SHP77 (cell line): ENCODE measurements around the gene HSCB.
"Not testable (repeated sequence)": the region's sequence is repeated elsewhere in the genome, so short reads cannot be mapped to it uniquely, and the experiment has no call there.

ENCODE experiments used
- DNase-seq, 2 experiments: peaks; one replicate each; lab custom pipeline; 2025; lab: John Stamatoyannopoulos, UW

Gene HSCB, protein sequence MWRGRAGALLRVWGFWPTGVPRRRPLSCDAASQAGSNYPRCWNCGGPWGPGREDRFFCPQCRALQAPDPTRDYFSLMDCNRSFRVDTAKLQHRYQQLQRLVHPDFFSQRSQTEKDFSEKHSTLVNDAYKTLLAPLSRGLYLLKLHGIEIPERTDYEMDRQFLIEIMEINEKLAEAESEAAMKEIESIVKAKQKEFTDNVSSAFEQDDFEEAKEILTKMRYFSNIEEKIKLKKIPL

GRCh38 chr22:28741785-28742561, at the start of gene HSCB, which contains the start of gene CHEK2:
TSS of gene HSCB (plus strand) at chr22:28742039. CDS start at chr22:28742096, 57 bp downstream.
TSS of gene CHEK2 (minus strand) at chr22:28741820. CDS start at chr22:28734721, 7,099 bp downstream.
- peak; percentile 98 to 99 for DNase-seq

GRCh38 chr22:28693041-28693760, 48.6 kb upstream of the HSCB start:
- DNase-seq = not testable (repeated sequence)

DNA sequence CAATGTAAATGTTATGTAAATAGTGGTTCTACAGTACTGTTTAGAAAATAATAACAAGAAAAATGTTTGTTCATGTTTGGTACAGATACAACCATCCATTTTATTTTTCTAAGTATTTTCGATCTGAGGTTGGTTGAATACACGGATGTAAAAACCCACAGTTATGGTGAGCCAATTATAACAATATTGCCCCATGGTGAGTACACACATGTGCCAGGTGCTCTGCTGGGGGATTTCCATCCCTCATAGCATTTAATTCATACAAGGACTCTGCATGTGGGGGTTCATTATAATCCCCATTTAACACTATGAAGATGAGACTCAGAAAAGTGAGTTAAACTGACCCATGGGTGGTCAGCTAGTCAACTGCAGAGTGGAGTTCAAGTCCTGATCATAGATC, 38.9 kb upstream of the HSCB start:
- DNase-seq = no peak

GRCh38 chr22:28703436-28703835, 38.4 kb upstream of the HSCB start:
- DNase-seq = no peak

GRCh38 chr22:28706845-28707244, 35.0 kb upstream of the HSCB start:
- no peak for DNase-seq

- DNase-seq = no peak
Observed at GRCh38 chr22:28710107-28710506, 31.7 kb upstream of the HSCB start.

- DNase-seq = no peak
Observed at GRCh38 chr22:28710576-28711191, 31.2 kb upstream of the HSCB start.

GRCh38 chr22:28711341-28711740, 30.5 kb upstream of the HSCB start:
- no peak for DNase-seq

GRCh38 chr22:28711820-28712777, 29.7 kb upstream of the HSCB start:
- no peak for DNase-seq

- no peak for DNase-seq
Observed at GRCh38 chr22:28714043-28714628, 27.7 kb upstream of the HSCB start.

GRCh38 chr22:28715611-28716010, 26.2 kb upstream of the HSCB start:
- no peak for DNase-seq

- DNase-seq = no peak
Observed at GRCh38 chr22:28716686-28717085, 25.2 kb upstream of the HSCB start.

DNA sequence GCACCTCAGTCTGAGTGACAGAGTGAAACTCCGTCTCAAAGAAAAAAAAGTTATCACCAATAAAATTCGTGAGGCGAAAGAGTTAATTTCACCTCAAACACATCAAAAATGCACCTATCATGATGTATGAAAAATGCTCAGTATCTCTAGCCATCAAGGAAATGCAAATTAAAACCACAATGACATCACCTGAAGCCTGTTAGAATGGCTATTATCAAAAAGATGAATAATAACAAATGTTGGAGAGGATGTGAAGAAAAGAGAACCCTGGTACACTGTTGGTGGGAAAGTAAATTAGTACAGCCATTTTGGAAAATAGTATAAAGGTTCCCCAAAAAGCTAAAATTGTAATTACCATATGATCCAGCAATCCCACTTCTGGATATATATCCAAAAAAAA, 23.8 kb upstream of the HSCB start:
- DNase-seq = no peak

GRCh38 chr22:28728002-28728401, 13.8 kb upstream of the HSCB start:
- DNase-seq = no peak

DNA sequence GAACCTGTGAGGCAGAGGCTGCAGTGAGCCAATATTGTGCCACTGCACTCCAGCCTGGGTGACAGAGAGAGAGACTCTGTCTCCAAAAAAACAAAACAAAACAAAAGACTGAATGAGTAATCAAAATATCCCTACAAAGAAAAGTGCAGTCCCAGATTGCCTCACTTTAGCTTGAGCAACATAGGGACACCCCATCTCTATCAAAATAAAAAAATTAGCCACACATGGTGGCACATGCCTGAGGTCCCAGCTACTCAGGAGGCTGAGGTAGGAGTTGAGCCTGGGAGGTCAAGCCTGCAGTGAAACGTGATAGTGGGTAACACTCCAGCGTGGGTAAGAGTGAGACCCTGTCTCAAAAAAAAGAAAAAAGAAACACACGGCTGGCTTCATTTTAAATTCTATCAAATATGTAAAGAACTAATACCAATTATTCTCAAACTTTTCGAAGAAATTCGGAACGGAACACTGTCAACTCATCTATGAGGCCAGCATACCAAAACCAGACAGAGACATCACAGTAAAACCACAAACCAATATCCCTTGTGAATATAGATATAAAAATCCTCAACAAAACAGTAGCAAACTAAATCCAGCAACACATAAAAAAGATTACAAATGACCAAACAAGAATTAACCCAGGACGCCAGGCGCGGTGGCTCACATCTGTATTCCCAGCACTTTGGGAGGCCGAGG, 13.1 kb upstream of the HSCB start:
- no peak for DNase-seq

- no peak for DNase-seq
Observed at GRCh38 chr22:28730179-28730578, 11.7 kb upstream of the HSCB start.

DNA sequence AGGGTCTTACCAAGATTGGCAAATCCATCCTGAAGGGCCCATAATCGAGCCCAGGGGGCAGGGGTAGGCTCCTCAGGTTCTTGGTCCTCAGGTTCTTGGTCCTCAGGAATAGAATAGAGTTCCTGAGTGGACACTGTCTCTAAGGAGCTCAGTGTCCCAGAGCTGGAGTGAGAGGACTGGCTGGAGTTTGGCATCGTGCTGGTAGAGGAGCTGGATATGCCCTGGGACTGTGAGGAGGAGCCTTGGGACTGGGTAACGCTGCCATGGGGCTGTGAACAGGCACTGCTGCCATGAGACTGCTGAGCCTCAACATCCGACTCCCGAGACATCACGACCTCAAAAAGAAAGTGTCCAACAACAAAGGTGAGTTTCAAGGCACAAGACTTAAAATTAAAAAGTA, 7.4 kb upstream of the HSCB start:
- DNase-seq = no peak

- DNase-seq = no peak
Observed at GRCh38 chr22:28736301-28737155, 5.3 kb upstream of the HSCB start.

GRCh38 chr22:28737701-28738100, 4.1 kb upstream of the HSCB start:
- no peak for DNase-seq
